ENCODE measurements around the gene TMEM181. TPM values are rescaled to one million over a fixed set of nuclear protein-coding genes. Genes with fewer than 3 reads are reported as not detected.

The TMEM181 gene
- total and polyA plus RNA-seq, 2 experiments from 2014 or later: 11.9 to 25.2 TPM

- Mint-ChIP-seq H3K4me3 (no peak overlapping the region), H3K36me3 (ENCODE audit: low read depth) (peaks cover 55% of the 10 kb centered on the region), H3K9me3 (no peaks in the 10 kb centered on the region), H3K27me3 (ENCODE audit: insufficient read depth, low read depth, poor library complexity) (peaks cover 5% of the 10 kb centered on the region), H3K27ac (no peak overlapping the region), H3K4me1 (peaks cover 12% of the 10 kb centered on the region)
- no peak for DNase-seq (ENCODE audit: low spot score)
- no peak overlapping the region for H3K4me2 ChIP-seq
- H3K4me1 ChIP-seq (ENCODE audit: insufficient read depth): peaks cover 1% of the 10 kb centered on the region
- ATAC-seq: no peak
- TF ChIP-seq CTCF (conservative IDR thresholded peaks at IDR 0.05; ENCODE audit: low read depth in 2 of 2): no peak
- TF ChIP-seq POLR2AphosphoS5 (IDR thresholded peaks at IDR 0.05; ENCODE audit: low read depth): no peak
- H2AFZ ChIP-seq: no peak overlapping the region
- no peaks in the 10 kb centered on the region for H3K9me2 ChIP-seq (ENCODE audit: insufficient read depth)
- H3K36me3 ChIP-seq (ENCODE audit: insufficient read depth): peaks cover 4% of the 10 kb centered on the region
- peaks cover 8% of the 10 kb centered on the region; the same call in 1 of the 2 replicates for H4K20me1 ChIP-seq (replicated peaks; ENCODE audit: insufficient read depth)
- H3F3A ChIP-seq (replicated peaks; ENCODE audit: low read depth): peaks cover 4% of the 10 kb centered on the region; the same call in 1 of the 2 replicates
- H3K27ac ChIP-seq (ENCODE audit: low read depth): no peak overlapping the region
- H3K4me3 ChIP-seq: no peak overlapping the region
- no peaks in the 10 kb centered on the region for H3K27me3 ChIP-seq (ENCODE audit: insufficient read depth)
- 0 out of 2 replicates have a peak, but pooled peaks cover 3% of the 10 kb centered on the region for H3K79me2 ChIP-seq (replicated peaks; ENCODE audit: insufficient read depth)
Observed at GRCh38 chr6:158606935-158607334, 47.0 kb downstream of the TMEM181 start.

- peaks cover 4% of the 10 kb centered on the region; the same call in 1 of the 2 replicates for H3F3A ChIP-seq (replicated peaks; ENCODE audit: low read depth)
- H2AFZ ChIP-seq: no peak overlapping the region
- Mint-ChIP-seq H3K27ac (no peak overlapping the region), H3K4me1 (peaks cover 18% of the 10 kb centered on the region), H3K36me3 (ENCODE audit: low read depth) (peaks cover 60% of the 10 kb centered on the region), H3K4me3 (no peak overlapping the region), H3K9me3 (no peaks in the 10 kb centered on the region), H3K27me3 (ENCODE audit: insufficient read depth, low read depth, poor library complexity) (peaks cover 5% of the 10 kb centered on the region)
- H3K4me1 ChIP-seq (ENCODE audit: insufficient read depth): peaks cover 7% of the 10 kb centered on the region
- no peak overlapping the region for H3K4me2 ChIP-seq
- H3K36me3 ChIP-seq (ENCODE audit: insufficient read depth): peaks cover 4% of the 10 kb centered on the region
- no peak for ATAC-seq
- H3K4me3 ChIP-seq: no peak overlapping the region
- 0 out of 2 replicates have a peak, but pooled peaks cover 6% of the 10 kb centered on the region for H4K20me1 ChIP-seq (replicated peaks; ENCODE audit: insufficient read depth)
- H3K9me2 ChIP-seq (ENCODE audit: insufficient read depth): no peaks in the 10 kb centered on the region
- H3K27ac ChIP-seq (ENCODE audit: low read depth): no peak overlapping the region
- DNase-seq (ENCODE audit: low spot score): no peak
- no peaks in the 10 kb centered on the region for H3K27me3 ChIP-seq (ENCODE audit: insufficient read depth)
- 0 out of 2 replicates have a peak, but pooled peaks cover 3% of the 10 kb centered on the region for H3K79me2 ChIP-seq (replicated peaks; ENCODE audit: insufficient read depth)
- TF ChIP-seq EZH2phosphoT487 (IDR thresholded peaks at IDR 0.05; ENCODE audit: unreplicated experiment) (no peak), JUNB (IDR thresholded peaks at IDR 0.05; ENCODE audit: unreplicated experiment) (no peak), STAT1 (IDR thresholded peaks at IDR 0.05; ENCODE audit: unreplicated experiment) (no peak), ETS1 (IDR thresholded peaks at IDR 0.05) (no peak), ZNF114 (CRISPR knock-in tag; IDR thresholded peaks at IDR 0.05) (no peak), ZNF462 (CRISPR knock-in tag; IDR thresholded peaks at IDR 0.05) (no peak), CREB1 (CRISPR knock-in tag; IDR thresholded peaks at IDR 0.05; ENCODE audit: low read depth) (no peak), EZH2 (IDR thresholded peaks at IDR 0.05; ENCODE audit: low read depth, unreplicated experiment) (no peak)
Observed at GRCh38 chr6:158607411-158608170, 47.7 kb downstream of the TMEM181 start.

Data from GM23338 (cell line).